Measurements from ENCODE around the gene ST3GAL4.

Gene ST3GAL4

DNA sequence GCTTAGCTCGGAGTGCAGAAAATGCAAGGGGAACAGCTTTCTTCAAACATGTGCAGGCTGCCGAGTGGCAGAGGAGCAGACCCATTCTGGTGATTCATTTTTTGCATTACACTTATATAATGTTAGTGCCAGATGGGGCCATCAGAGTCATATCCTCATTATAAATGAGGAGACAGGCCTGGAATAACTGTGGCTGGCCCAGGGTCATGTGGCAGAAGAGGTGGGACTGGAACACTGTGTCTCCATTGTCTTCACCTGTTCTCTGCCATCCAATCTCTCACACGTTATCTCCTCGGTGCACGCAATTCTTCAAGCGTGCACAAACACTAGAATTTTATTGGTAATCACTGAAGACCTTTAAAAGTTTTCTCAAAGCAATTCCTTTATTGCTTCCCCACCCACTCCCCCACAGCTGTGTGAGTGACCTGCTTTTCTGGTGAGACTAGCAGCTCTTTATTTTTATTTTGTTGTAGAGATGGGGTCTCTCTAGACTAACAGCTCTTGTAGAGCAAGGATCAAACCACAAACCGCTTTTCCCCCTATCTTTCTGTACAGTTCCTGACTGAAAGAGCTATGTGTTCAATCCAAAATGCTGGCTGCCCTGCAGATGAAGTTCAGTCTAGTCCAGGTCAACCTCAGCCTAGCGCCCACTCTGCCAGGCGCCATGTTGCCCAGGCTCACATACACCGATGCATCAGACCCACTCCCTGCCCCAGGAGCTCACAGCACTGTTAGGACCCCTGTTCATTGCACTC, 75.3 kb downstream of the ST3GAL4 start:
- no peak for DNase-seq

DNA sequence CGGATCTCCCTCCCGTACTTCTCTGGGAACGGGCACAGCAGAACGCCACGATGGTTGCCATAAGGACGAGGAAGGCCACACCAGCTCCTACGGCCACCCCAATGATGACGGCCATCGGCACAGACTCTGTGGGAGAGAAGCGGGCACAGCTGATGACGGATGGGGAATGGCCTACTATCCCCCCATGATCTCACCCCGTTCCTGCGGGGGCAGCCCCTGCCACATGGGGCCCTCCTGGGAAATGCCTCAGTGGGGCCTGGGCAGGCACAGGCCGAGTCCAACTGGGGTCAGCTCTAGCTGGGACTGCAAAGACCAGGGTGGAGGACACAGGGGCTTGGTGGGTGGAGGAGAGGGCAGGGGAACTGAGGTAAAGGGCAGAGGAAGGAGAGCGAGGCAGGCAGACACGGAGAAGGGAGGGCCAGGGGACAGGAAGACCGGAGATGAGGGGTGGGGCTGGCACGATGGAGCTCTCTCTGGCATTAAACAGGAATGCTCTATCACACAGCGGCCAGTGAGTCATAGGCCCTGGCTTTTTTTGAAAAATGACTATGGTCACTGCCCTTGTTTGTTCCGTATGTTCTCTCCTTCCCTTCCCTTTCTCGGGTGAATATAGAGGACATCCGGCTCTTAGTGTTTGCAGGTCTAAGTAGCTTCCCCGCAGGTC, 76.0 kb downstream of the ST3GAL4 start:
- DNase-seq = no peak

DNA sequence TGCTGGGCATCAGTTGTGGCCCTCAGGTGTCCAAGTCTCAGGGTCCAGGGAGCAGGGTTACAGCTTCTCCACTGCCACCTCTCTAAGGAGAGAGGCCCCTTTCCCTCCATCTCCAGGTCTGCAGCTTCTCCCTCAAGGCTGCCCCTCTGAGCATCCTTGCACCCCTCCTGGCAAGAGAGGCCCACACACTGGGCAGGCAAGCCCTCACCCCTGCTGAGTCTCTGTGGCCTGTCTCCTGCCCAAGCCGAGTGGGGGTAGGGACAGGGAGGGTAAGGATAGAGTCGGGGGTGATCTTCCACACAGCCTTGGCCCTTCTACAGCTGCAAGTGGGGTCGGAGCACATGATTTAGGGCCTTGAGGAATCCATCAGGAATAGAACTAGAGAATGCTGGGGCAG, 76.6 kb downstream of the ST3GAL4 start:
- DNase-seq = no peak

DNA sequence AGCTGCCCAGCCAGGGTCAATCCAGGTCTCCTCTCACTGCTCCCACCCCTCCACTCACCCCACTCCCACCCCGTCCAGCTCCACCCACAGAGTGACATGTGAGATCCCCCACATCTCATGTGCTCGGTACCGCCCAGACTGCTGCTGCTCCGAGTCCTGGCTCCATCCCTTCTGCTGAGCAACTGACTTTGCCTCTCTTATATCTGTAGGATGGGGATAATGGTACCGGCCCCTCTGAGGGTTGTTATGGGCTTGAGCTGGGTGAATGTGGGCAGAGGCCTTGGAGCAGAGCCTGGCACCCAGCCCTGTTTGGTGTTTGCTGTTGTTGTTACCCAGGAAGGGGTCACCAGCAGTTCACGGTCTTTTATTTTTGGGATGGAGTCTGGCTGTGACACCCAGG, 77.0 kb downstream of the ST3GAL4 start:
- no peak for DNase-seq

DNA sequence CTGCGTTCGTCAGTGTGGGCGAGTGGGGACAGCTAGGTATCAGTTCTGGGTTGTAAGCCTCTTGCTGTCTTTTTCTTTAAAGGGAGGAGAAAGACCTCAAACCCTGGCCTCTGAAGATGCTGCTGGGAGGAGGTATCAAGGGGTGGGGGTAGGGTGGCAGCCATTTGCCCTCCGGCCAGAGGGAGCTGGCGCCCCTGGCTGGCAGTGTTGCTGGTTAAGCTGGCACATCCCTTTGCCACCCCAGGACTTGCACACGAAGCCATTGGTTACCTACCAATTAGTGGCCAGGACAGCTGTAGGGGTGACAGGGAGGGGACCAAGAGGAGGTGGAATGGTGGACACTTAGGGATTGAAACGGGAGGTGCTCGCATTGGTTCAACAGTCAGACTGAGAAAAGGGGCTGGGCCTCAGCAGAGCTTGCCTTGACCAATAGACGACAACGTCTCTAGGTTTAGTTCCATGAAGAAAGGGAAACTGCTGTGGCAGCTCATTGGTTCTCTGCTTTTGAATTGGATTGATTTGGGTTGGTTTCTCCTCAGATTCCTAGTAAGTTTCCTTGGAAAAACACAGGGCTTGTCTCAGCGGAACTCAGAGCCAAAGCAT, 77.9 kb downstream of the ST3GAL4 start:
- DNase-seq = no peak

DNA sequence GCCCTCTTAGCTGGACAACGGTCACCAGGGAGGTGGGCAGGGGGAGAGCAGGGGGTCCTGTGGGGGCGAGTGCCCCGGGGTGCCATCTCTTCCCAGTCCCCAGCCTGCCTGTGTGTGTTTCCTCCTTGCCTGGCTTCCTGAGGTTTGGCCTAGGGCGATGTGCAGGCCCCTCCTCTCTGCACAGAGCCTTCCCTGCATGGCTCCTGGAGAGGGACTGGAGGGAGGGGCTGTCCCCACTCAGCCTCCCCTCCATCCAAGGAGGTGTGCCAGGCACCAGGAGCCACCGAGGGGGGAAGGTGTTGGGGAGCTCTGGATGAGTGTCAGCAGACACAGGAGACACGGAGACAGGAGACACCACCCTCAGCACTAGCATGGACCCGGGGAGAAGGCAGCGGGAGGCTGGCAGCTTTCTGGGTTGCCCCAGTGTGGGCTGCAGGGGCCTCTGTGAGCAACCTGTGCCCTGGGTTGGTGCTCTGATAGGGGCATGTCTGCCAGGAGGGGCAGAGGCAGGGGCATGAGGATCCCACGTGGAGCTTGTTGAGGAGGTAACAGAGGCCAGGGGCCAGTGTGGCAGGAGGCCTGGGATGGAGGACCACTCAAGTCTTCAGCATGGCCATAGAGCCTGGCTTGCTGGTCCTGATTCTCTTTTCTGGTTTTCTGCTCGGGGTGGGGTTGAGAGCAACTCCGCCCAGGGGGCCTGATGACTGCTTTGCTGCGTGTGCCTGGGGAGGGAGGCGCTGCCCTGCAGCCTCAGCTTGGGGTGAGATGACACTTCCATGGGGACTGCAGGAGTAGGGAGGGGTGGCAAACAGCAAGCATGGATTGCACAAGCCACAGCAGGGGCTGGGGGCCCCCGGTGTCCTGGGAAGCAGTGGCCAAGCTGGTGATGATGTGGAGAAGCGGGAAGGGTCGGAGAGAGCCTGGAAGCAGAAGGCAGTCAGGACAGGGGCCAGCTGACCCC, 78.8 kb downstream of the ST3GAL4 start:
- DNase-seq = no peak

DNA sequence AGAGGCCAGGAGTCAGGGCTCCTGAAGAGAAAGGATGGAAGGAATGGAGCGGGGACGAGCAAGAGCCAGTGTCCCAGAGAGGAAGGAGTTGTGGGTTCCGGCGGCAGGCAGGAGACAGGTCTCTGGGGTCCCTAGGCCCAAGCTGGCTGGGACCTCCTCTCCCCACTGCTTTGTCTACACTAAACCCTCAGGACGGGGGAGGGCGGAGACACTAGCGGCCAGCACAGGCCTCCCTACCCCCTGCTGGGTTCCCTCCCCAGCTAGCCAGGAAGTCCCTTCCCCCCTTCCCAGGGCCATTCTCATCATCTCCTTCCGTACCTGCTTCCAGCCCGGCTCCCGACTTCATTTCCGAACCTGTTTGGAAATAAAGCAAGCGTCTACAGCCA, 79.5 kb downstream of the ST3GAL4 start:
- no peak for DNase-seq

DNA sequence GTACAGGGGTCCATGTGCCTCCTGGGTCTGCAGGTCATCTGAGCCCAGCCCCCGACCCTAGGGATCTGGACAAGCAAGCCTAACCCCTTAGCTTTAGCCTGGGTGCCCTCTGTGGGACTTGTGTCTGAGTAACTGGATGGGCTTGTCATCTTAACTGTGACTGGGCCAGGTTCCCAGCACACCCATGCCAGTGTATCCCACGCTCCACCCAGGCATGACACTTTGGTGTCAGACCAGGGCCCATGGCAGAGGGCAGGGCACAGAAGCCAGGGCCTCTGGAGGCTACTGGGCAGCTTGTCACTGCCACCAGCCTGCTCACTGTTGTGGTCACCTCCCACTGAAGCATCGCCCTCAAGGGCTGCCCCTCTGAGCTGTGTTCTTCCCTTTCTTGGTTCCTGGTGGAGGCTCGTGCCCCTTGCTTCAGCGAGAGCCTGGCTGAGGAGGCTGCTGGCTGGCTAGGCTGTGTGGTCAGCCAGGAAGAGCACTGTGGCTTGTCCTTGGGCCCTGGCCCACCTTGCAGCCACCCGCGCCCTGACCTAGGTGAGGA, 80.8 kb downstream of the ST3GAL4 start:
- no peak for DNase-seq

DNA sequence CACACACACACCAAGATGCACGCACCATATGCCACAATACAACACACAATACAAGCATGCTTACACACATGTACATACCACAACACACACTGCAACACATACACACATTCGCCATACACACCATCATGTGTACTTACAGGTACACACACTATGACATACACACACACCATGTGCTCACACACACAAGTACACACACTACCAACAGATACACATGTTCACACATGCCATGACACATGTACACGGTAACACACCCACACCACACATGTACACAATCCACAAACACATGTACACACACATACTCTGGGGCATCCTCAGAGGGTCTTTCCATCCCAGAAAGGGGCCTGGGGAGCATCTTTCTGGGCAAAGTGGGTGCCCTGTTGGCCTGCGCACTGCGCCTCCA, 82.2 kb downstream of the ST3GAL4 start:
- no peak for DNase-seq

DNA sequence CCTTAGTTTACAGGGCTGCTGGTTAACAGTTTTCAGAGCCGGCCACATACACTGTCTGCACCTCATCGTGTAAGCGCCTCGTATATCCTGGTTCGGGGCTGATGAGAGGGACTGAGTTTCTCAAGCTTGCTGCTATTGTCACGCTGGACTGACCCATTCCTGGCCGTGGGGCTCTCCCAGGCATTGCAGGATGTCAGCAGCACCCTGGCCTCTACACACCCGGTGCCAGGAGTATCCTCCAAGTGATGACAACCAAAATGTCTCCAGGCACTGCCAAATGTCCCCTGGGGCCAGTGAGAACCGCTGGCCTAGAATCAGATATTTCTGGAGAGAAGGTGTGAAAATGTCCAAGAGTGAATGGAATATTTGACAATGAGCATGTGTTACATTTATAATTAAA, 82.8 kb downstream of the ST3GAL4 start:
- no peak for DNase-seq

DNA sequence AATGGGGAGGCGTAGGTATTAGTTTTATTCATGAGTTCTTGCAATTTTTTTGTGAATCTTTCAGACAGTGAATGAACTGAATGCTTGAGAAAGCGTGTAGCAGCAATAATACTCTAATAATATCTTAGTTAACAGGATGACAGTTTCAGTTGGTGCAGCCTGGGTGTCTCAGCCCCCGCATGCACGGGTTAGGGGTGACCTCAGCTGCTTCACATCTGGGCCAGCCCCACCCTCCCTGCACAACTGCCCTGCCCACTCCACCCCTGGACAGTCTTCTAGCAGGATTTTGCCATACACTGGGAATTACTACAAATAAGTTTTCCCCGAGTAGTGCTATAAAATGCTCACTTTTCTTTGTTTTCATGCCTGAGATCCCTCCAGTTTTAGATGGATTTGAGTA, 83.2 kb downstream of the ST3GAL4 start:
- no peak for DNase-seq

DNA sequence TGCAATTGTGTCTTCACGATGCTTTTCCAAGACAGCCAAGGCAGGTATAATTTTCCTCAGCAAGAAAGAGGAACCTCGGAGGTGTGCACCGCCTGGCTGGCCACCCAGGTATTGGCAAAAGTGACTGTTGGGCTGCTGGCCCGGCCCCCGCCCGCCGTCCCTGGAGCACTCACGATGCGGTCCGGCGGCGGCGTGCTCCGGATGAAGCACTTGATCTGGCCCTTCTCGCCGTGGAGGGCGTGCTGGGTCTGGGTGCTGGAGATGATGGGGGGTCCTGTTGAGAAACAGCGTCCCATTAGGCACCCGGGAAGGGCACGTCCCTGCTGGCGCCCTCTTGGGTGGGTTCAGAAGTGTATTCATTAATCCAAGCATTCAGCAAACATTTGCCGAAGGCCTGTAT, 84.8 kb downstream of the ST3GAL4 start:
- no peak for DNase-seq

DNA sequence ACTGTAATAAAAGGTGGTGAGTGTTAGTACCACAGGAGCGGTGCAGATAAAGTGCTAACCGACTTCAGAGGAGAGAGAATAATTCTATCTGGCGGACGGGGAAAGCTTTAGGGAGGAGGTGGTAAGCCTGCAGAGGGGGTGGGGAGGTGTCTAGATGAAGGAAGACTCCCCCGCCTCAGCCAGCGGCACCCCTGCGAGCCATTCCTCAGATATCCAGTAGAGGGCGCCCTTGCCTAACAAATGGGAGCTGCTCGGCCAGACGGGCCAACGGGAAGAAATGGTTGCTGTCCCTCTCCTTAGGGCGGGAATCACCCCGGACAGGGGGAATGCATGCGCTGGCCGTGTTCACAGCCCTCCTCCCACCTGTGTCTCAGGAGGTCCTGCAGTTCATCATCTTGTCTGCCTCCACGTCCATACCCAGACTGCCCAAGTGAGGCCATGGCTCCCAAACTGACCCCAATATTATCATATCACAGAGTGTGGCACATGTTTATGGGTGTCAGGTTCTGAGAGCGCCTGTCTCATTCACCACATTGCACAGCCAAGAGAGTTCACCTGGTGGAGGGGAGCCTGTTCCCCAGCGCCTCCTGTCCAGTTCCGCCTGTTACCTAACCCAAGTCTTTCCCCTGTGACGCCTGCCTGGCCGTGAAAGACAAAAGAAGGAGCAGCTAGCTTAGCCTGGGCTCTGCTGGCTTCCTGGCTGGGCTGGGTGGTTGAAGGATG, 85.5 kb downstream of the ST3GAL4 start:
- peak; percentile 76 for DNase-seq

DNA sequence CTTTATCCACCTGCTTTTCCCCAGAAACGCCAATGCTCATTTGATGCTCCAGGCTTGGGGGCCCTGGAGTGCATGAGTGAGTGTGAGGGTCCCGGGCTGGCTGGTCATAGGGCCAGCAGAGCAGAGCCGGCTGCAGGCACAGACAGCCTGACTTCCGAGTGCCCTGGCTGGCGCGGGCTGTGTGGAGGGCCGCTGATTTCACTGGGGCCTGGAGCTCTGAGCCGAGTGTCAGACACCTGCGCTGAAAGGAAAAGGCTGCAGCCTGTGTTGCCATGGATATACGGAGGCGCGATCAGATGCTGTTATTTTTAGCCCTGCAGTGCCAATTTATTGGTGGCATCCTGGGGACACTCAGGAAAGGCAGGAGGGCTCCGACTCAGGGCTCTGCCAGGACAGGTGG, 87.6 kb downstream of the ST3GAL4 start:
- DNase-seq = no peak

DNA sequence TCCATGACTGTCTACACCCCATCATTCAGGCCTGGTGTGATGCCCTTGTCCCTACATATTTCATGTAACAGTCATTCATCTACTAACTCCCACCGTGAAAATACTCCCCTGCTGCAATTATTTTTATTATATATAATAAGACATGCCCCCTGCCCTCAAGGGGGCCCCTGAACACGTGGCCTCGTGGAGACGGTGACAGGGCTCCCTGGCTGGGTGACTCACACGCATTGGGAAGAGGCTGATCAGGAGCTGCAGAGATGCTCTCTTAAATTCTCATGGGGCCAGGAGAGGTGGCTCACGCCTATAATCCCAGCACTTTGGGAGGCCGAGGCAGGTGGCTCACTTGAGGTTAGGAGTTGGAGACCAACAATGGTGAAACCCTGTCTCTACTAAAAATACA, 88.6 kb downstream of the ST3GAL4 start:
- no peak for DNase-seq

DNA sequence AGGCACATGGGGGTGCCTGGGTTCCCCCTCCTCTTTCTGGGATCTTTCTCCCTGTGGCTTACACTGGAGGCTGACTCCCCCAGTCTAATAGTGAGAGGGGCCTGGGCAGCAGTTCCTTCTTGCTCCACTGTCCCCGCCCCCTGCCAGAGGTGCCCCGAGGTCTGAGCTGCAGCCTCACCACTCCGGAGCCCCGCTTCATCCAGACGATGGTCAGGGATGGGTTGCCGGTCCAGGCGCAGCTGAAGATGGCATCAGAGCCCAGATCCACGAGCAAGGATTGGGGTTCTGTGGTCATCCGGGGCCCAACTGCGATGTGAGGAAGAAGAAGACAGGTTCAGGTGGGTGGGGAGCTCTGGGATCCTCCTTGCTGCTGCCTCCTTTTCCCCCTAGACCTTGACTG, 91.1 kb downstream of the ST3GAL4 start:
- DNase-seq = no peak

DNA sequence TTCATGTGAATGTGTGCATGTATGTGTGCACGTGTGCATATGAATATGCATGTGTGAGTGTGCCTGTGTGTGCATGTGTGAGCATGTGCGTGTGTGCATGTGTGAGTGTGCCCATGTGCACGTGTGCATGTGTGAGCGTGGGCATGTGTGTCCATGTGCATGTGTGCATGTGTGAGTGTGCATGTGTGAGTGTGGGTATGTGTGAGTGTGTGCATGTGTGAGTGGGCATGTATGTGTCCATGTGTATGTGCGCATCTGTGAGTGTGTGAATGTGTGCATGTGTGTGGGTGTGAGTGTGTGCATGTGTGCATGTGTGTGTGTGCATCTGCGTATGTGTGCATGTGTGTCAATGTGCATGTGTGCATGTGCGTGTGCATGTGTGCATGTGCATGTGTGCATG, 94.7 kb downstream of the ST3GAL4 start:
- DNase-seq = no peak

DNA sequence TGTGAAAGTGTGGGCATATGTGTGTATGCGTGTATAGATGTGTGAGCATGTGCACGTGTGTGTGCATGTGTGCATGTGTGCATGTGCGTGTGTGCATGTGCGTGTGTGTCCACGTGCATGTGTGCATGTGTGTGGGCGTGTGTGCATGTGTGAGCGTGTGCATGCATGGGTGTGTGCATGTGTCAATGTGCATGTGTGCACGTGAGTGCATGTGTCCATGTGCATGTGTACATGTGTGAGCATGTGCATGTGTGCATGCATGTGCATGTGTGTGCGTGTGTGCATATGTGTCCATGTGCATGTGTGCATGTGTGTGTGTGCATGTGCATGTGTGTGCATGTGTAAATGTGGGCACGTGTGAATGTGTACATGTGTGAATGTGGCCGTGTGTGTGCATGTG, 95.3 kb downstream of the ST3GAL4 start:
- DNase-seq = no peak

DNA sequence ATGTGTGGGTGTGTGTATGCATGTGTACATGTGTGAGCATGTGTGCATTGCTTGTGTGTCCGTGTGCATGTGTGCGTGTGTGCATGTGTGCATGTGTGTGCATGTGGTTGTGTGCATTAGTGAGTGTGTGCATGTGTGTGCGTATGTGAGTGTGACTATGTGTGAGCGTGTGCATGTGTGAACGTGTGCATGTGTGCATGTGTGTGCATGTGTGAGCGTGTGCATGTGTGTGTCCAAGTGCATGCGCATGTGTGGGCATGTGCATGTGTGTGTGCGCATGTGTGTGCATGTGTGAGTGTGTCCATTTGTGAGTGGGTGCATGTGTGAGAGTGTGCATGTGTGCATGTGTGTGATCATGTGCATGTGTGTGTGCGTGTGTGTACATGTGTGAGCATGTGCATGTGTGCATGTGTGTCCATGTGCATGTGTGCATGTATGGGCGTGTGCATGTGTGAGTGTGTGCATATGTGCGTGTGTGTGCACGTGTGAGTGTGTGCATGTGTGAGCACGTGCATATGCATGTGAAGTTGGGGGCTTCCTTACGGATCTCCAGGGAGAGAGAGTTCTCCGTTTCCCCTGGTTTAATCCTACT, 95.8 kb downstream of the ST3GAL4 start:
- DNase-seq = no peak

DNA sequence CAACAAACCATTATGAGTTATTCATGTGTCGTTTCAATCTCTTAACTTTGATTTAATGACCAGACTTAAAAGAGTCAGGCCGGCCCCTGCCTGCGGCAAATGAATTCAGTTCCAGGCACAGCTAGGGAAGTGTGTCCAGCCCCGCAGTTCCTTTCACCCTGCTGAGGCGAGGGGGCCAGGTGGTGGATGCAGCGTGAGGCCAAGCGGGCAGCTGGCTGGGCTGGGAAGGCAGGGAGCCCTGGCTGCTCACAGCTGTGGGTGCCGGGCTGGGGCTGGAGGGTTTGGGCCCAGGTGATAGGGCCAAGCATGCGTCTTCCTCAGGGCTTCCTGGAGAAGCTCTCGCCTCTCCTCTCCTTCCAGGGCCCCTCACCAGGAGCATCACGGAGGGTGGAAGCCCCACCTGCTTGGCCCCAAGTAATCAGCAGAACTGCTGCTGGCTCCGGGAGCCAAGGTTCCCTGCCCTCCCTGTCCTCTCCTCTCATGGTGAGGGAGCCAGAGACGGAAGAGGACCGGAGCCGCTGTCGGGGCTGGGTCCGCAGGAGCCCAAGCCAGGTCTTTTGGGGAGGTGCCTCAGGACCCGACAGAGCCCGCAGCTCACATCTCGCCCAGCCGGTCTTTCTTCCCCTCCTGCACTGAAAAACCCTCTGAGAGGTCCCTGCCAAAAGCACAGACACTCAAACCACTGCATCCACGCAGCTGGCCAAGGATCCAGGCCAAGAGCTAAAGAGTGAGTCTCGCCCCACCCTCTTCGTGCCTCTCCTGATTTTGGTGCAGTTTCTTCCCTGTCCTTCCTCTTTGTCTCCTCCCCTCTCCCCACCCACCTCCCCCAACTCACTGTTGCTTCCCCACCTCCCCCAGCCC, 97.0 kb downstream of the ST3GAL4 start:
- no peak for DNase-seq

DNA sequence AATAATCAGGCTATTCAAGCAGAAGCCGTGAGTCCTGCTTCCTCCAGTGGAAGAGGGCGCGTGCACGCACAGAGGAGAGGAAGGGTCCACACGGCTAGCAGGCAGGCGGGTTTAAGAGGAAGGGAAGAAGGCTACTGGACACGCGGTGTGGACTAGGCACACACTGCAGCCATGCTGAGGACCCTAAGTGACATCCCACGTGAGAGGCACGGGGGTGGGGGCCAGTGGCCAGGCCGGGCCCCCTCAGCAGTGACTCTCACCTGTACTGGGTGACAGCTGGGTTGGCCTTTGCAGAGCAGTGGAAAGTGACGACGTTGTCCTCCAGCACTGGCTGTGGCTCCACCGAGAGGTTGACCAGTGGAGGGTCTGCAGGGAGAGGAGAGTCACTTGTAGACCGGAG, 100.6 kb downstream of the ST3GAL4 start:
- no peak for DNase-seq

Data from CD4-positive, alpha-beta T cell treated with Interleukin-10 for 1 hour (primary cell).